CD4-positive, alpha-beta T cell treated with Interleukin-21 for 1 hour (primary cell): ENCODE measurements around the gene BOC.
A peak's percentile ranks its signal among the peaks of the same experiment; 100 is the strongest.

Experiments
- DNase-seq: peaks from one replicate; pipeline ENCODE4 v3.0.0-alpha.2; 2020

BOC gene

GRCh38 chr3:113223475-113224281 lies 12.3 kb downstream of the BOC start:
- peak; percentile 20 for DNase-seq

DNA sequence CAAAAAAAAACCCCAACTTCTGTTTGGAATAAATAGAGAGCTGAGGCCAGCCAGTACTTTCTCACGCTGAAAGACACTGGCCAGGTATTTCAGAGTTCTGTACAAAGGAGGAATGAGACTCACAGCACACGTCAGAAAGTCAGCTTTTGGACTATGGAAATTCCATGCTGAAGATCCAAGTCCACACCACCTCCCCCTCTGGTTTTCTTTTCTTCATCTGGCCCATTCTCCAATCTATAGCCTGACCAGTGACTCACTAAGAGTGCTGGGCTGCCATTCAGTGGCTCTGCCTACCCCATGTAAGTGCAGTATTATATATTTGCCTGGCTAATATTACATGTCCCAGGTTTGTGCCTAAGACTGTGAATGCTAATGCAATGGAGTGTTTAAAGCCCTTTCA lies 13.9 kb downstream of the BOC start:
- DNase-seq: no peak

DNA sequence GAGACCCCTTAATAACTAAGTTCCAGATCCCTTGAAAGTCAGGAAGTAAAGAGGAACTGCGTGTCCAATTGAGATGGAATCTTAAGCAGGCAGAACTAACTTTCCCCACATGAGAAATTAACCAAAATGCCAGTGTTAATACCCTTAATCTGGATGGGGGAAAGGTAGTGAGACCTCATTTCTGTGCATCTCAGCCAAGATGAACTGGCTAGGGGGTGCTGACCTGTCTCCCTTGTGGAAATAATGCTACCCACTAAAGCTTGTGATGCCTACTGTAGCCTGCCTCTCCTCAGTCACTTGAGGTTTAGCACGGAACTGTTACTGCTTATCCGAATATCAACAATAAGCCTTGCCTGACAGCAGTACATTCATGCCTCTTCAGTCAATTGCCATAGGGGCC lies 15.1 kb downstream of the BOC start:
- no peak for DNase-seq

DNA sequence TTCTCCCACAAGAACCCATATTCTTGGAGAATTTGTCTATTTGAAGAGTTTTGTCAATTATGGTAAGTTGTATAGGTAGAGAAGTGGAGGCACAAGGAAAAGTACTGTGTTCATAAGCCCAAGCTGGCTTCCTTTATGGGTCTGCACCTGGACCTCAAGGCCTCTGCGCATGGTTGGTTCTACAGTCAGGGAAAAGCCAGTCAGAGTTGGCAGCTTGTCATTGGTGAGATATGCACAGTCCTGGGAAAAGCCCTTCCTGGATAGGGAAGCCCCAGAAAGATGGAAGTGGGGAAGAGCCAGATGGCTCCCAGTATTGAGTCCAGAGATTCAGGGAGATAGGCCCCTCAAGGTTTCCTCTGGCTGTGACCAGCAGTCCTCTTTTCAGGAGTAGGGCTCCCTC lies 15.8 kb downstream of the BOC start:
- no peak for DNase-seq

DNA sequence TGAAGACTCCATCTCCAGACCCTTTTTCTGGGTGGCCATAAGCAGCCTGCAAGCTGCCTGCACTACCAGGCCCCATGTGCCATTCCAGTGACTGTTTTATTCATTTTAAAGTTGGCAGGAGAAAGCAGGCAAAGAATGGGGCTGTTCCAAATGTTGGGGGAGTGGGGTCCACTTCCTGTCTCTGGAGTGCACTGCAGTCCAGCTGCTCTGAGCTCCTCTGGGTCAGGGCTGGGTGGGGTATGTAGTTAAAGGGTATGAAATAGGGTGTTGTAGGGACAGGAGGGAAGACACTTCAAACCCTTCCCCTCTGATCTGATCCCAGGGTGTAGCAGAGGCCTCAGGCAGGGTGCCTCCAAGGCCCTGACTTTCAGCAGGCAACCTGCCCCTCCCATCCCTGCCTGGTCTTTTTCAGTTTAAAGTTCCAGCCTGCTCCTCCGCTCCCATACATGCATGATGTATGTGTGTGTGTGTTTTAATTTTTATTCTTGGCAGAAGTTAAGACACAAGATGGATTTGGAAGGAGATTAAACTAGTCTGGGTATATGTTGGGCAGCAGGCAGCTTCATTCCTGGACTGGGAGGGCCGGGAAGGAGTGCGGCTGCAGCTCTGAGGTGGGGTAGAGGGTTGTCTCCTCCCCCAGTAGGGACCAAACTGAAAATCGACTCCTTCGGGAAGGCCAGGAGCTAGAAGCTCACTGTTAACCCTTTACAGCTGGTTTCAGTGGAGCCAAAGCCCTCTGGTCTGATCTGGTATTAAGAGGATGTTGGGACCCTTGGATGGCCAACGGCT lies 17.3 kb downstream of the BOC start:
- DNase-seq: no peak

GRCh38 chr3:113231391-113231790 lies 20.0 kb downstream of the BOC start:
- DNase-seq: no peak

GRCh38 chr3:113231827-113232253 lies 20.5 kb downstream of the BOC start:
- no peak for DNase-seq

GRCh38 chr3:113232342-113232741 lies 21.0 kb downstream of the BOC start:
- DNase-seq: no peak

DNA sequence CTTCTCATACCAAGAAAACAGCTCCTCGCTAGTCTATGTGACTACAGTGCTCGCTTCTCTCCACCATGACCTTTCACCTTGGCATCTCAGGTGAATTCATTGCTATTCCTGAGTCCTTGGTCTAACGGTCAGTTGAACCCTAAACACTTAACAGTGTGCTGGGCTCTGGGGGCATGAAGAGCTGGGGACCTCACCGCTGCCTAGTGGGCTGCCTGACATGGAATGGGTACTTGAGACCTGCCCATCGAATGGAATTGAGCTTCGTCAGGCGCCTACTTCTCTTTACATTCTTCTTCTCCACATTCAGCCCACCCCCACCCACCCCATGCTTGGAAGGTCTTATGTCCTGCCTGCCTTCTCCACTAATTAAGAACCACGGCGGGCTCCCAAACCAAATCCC lies 22.1 kb downstream of the BOC start:
- DNase-seq: no peak

- DNase-seq: no peak
Observed at GRCh38 chr3:113234028-113234427, 22.7 kb downstream of the BOC start.

DNA sequence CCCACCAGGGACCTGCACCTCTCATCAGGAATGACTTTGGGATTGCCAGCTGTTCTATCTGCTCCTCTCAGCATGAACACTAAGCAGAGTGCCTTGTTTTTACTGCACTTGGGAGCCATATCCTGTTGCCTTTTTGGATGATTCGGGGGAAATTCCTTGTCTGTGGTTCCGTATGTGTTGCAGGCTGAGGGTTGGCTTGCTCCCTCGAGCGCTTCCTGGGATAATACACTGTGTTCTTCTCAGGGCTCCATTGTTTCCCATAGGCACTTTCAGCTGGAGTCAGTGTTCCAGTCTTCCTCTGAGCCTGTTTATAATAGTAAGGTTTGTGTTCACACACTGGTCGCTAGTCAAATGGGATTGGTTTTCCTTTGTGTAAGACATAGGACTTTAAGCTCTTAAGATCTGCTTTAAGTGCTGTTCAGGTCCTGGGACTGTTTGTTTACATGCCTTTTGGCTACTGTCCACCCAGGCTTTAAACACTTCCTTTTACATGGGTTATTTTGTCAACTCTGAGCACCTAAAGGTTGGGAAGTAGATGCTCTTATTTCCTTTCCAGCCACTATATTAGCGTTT lies 23.4 kb downstream of the BOC start:
- no peak for DNase-seq

- DNase-seq: no peak
Observed at GRCh38 chr3:113238503-113238902, 27.1 kb downstream of the BOC start.

GRCh38 chr3:113240841-113241240 lies 29.5 kb downstream of the BOC start:
- no peak for DNase-seq

- DNase-seq: no peak
Observed at GRCh38 chr3:113241292-113242095, 30.1 kb downstream of the BOC start.

GRCh38 chr3:113242096-113242581 lies 30.8 kb downstream of the BOC start:
- no peak for DNase-seq

- no peak for DNase-seq
Observed at GRCh38 chr3:113243071-113243470, 31.7 kb downstream of the BOC start.

DNA sequence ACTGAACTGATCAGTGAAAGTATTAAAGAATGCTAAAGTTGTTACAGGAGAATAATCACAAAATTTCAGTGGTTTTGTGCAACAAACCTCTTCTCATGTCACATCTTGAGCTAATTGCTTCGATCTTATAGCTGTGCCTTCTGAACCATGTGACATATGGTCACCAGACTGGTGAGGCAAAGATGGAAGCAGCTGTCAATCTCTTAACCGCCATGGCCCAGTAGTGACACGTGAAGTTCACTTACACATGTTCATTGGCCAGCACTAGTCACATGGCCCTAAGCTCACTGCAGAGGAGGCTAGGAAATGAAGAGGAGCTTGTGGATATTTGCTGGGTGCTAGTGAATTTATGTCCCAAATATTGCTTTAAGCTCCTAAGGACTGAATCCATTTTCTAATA lies 32.5 kb downstream of the BOC start:
- no peak for DNase-seq

DNA sequence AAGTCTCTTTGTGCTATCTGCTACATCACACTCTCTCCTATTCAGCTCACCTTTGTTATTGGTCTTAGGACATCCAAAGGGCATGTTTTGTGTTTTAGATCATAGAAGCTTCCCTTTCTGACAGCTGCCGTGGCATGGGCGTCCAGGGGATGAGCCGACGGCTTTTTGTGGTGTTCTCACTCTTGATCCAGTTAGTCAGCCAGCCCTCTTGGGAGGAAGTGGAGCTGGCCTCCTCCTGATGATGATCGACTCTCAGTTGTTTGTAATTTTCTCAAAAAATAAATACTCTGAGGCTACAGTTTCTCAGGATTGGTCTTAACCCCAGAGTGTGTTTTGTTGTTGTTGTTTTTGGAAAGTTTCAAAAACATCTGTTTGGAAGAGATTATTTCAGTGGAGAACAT lies 34.4 kb downstream of the BOC start:
- DNase-seq: no peak

GRCh38 chr3:113247068-113247467 lies 35.7 kb downstream of the BOC start:
- no peak for DNase-seq

- DNase-seq: no peak
Observed at GRCh38 chr3:113247675-113248458, 36.5 kb downstream of the BOC start.

DNA sequence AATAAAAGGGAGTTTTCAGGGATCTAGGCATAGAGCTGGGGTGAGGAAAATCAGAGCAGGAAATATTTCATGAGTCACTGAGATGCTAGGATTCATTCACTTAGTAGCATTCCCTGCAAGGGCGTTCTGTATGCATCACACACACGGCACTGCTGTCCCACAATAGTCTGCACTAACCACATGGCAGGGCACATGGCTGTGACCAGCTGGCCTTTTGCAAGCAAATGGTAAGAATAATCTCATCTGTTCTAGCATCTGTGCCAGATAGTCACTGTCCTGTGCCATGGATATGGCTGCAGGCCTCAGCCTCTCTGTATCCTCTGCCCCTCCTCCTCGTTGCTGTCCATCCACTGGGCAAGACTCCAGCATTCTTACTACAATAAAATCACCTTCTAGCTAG lies 37.8 kb downstream of the BOC start:
- DNase-seq: no peak

- no peak for DNase-seq
Observed at GRCh38 chr3:113249601-113250000, 38.2 kb downstream of the BOC start.
